Cortex of kidney (tissue), 1 donor: Measurements from ENCODE around the gene TYMS.

Source experiments
- DNase-seq: peaks from one replicate; lab custom pipeline; 2025; lab: John Stamatoyannopoulos, UW

TYMS gene

DNA sequence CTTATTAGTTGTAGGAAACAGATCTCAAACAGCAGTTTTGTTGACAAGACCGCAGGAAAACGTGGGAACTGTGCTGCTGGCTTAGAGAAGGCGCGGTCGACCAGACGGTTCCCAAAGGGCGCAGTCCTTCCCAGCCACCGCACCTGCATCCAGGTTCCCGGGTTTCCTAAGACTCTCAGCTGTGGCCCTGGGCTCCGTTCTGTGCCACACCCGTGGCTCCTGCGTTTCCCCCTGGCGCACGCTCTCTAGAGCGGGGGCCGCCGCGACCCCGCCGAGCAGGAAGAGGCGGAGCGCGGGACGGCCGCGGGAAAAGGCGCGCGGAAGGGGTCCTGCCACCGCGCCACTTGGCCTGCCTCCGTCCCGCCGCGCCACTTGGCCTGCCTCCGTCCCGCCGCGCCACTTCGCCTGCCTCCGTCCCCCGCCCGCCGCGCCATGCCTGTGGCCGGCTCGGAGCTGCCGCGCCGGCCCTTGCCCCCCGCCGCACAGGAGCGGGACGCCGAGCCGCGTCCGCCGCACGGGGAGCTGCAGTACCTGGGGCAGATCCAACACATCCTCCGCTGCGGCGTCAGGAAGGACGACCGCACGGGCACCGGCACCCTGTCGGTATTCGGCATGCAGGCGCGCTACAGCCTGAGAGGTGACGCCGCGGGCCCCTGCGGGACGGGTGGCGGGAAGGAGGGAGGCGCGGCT is at the start of gene TYMS:
TYMS (plus strand) TSS at position 343 of the 690 bp plus-strand sequence; CDS start at position 433, 90 bp downstream.
- DNase-seq: no peak

DNA sequence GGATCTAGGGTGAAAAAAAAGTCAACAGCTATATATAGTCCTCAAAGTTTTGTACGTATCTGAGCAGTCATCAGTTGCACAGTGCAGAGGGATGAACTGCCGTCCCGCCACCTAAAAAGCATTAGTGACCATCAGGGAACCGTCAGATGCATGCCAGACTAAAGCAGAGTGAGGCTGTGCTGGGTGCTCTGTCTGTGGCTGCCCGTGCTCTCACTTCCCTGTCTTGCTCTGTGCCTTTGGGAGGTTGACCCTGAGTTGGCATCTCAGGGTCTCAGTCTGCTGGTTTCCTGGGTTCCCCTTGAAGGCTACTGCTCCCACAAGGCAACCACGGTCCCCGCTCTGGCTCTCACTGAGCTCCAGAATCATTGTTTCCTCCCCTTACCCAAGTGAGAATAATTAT is 49.5 kb upstream of the TYMS start:
- no peak for DNase-seq

DNA sequence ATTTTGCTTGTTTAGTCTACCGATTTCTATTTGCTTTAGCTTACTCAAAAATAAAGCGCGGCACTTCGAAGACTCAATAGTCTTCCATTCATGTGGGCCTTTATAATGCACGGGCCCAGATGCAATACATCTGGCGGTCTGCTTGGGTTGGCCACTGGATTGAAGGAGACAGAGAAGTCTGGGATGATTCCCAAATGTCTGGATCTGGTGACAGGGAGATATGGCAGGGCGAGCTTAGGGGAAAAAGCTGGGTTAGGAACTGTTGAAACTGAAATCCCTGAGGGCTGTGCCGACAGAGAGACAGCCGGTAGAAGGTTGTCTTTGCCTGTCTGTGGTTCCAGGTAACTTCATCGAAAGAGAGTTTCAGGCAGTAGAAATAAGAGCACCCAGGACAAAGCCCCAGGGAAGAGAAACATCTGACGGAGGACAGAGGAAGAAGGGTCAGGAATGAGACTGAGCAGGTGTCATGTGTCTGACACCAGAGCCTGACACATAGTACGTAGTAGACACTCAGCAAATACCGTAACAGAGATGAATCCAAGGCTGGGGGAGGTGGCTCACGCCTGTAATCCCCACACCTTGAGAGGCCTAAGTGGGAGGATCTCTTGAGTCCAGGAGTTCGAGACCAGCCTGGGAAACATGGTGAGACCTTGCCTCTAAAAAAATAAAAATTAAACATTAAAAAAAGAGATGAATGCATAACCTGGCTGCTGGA is 47.1 kb upstream of the TYMS start:
- no peak for DNase-seq

DNA sequence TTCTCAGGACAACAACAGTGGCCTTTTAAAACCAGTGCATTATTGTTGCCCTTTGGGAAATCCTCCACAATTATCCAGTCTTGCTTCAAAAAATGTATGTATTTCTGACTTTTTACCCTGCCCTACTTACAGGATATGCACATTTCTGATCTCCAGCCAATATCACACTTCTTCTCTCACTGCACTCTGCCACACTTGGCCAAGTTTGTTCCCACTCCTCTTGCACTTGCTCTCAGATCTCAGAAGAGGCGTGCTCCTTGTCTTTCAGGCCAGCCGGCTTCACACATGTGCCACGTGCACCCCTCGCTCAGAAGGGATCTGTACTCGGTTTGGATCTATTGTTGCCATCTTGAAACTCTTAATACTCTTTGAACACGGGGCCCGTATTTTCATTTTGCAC is 45.3 kb upstream of the TYMS start:
- no peak for DNase-seq

DNA sequence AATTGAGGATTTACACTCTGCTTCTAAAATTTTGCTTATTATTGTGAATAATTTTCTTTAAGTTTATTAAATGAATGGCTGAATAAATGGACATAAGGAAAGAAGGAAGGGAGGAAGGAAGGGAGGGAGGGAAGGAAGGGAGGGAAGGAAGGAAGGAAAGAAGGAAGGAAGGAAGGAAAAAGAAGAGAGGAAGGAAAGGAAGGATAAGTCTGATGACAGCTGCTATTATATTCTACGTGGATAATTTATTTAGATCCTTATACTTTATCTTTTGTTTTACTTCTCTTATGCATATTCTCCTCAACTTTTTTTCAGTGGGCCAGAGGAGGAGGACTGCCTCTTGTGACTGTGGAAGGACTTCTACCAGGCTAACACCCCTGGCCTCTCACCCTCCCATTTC is 43.3 kb upstream of the TYMS start:
- DNase-seq: no peak

DNA sequence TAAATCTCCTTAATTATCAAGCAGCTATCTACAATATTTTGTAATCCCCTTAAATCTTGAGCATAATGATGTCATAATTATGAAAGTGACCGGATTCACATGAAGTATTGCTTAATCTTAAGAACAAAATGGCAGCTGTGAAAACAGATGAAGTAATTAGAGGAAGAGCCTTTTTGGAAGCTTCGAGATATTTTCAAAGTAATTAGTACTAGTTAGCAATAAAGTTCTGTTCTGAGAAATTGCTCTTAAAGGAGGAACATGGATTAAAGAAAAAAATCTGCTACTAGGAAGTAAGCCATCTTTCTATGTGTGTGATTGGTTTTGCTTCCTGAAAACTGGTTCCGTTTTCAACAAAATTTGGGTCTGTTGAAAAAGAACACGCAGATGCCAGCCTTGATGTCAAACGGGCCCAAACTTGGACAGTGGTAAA is 42.3 kb upstream of the TYMS start:
- DNase-seq: no peak

DNA sequence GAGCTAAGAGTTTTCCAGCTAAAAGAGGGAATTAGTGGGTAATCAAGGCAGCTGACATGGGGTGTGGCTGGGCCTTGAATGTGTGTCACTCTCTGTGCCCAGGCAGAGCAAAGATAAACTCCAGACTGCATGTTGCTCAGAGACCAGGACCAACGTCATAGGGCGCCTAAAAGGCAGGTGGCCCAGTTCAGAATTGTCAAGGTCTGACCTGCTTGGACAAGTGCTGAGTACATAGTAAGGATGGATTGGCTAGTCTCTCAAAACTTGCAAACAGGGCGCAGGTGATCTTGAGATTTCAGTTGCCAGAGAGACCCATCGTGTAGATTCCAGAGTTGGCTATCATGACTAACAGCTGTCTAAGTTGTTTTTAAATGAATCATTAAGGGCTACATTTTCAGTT is 41.7 kb upstream of the TYMS start:
- no peak for DNase-seq

DNA sequence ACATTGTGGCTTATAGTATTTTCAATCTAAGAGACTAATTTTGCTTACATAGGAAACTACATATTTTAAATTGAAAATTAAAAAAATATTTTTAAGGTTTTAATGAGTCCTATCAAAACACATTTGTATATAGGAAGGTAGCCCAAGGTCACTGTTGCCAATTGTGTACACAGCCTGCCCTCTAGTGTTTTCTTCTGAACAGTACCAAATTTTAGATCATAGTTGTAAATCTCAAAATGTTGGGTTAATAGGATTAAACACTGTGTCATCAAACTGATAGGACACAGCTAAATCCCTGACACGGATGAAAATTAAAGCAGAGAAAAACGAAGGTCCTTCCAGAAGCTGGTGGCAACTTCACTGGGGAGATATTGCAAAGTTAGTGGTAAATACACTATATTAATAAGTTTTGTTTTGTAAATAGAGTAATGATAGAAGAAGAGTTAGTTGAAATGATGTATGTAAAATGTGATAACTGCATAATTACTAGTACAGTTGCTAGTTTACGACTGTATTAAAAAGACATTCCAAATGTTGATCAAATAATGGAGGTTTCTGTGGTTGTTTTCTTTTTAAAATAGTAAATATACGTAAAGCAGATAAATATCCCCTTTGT is 41.0 kb upstream of the TYMS start:
- DNase-seq: no peak

DNA sequence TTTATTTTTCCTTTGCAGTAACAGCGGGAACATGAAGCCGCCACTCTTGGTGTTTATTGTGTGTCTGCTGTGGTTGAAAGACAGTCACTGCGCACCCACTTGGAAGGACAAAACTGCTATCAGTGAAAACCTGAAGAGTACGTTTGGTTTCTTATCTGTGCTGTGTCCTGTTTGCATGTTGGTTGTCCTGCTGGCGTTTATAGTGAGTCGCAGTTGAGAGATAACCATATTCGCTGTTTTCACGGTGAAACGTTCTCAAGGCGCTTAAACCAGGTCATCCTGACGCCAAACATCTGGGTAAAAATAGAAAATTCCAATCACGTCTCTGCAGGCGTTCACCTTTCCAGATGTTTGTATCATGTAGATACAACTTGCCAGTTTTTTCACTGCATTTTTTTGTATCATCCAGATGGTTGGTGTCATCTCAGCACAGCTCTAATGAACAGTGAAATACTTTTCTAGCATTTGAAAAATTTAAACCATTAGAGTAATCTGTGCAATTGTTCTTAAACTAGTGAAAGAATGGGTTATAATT is 39.4 kb upstream of the TYMS start:
- no peak for DNase-seq

DNA sequence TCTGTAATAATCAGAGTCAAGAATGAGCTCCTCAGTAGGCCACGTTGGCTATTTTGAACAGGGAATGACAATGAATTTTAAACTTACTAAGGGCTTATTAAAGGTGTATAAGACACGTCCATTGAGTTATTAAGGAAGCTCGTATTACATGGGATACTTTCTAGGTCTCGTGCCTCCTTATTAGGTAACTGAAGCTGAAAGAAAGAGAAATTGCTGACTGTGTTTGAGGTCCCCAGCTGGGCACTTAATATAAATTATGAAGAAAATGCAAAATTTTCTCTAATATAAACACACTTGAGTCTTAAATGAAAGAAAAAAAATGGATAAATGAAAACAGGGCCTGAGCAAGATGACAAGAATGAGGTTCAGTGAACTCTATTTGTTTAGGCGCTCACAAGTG is 38.8 kb upstream of the TYMS start:
- no peak for DNase-seq

DNA sequence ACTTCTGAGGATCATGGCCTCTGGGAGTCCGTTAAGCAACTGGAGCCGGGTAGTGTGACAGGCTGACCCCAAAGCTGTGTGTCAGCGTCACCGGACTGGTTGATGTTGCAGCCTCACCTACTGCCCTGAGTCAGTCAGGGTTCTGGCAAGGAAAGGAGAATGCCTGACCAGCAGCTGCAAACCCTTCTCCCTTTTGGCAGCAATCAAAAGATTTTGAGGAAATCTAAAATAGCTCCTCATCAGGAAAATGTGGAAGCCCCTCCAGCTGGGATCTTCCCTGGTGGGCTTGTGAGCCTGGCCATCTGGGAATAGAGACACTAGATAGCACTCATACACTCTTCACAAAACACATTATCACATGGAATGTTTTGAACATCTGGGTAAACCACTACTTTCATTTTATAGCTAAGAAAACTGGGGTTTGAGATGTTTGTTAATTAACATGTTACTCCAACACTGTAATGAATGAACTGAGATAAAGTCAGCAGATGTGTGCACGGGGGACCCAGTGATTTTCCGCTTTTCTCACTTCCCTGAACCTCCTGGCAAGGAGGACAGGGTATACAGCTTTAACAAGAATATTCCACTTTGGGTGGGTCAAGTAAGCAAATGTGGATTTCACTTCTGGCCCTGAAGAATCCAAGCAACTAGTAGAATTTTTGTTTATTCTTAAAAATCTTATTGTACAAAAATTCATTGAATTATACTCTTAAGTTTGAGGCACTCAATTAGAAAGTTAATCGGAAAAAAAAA is 36.0 kb upstream of the TYMS start:
- no peak for DNase-seq

DNA sequence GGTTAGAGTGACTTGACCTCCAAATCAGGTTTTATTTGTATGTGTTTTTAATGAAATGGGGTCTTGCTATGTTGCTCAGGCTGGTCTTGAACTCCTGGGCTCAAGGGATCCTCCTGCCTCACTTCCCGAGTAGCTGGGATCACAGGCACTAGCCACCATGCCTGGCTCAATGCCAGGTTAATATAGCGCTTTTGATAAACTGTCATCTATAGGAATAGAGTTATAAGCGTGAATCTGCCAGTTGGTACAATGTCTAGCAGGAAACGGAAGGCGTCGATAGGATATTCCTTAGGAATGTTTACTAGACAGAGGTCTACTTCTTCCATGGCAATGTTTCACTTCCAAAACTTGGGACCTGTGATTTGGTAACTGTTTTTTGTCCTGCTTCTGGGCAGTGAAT is 35.2 kb upstream of the TYMS start:
- no peak for DNase-seq

DNA sequence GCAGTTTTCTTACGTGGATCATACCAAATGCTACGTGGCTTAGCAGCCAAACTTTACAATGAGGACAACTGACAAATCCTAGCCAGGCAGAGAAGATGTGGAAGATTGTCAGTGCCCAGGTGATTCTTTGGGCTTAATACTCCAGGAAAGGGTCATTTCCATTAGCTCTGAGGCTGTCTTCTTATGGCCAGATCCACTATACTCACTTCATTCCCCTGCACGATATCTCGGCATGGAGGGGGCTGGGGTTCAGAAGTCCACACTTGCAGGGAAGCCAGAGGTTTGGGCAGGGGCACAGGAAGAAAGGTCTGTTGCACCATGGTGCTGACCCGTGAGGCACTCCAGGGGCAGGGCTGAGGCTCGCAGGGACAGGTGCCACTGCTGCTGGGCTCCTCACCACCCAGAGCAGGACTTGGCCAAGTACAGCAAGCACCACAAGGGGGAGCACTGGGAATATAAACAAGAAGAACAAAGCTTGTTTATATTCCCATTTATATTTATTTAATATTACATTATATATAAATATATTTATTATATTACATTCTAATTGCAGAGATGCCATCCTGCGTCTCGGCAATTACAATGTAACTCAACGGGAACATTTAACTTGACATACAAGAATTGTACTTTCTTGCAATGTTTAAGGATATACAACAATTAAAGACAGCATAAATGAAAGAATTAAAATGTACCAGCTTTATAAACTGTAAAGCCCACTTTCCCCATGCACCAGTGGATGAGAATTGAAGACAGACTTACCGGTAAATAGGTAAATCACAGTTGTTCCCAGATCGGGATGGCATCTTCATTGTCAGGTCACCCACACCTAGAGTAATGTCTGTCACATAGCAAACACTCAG is 33.5 kb upstream of the TYMS start:
- no peak for DNase-seq

DNA sequence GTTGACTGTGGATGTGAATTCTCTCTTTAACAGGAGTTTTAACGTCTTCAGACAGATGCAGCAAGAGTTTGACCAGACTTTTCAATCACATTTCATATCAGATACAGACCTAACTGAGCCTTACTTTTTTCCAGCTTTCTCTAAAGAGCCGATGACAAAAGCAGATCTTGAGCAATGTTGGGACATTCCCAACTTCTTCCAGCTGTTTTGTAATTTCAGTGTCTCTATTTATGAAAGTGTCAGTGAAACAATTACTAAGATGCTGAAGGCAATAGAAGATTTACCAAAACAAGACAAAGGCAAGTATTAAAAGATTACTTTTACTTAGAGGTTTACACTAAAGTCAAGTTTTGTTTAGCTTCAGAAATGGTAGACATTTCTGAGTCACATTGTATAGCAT is 30.2 kb upstream of the TYMS start:
- no peak for DNase-seq

DNA sequence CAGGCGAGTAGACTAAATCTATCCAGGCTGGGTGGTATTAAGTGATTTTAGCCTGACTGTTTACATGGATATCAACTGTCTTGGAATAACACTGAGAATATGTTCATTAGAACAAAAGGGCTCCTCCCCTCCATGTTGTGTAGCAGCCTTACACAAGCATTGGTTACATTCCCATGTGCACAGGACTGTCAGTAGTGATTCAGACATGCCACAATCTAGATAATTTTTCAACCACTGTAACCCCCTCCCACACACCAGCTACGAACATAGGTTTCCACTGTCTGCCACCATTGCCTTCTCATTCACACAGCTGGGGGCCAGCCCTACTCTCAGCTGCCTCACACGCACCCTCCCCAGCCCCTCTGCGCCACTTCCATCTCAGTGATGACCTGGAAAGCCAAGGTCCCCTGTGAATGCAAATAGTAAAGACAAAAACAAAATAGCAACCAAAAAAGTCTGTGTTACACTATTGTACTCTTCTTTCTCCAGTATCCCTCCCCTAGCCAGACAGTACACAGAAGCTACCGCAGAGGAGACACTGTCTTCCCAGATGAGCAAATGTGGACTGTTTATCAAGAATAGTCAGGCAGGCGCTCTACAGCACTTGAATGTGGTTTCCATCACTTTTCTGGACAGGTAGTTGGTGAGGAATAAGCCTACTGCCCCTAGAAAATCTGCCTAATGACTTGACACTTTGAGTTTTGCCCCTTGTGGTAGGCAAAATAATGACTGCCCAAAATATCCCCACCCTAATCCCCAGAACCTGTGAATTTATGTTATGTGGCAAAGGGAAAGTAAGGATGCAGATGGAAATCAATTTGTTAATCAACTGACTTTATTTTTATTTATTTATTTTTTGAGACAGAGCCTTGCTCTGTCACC is 27.9 kb upstream of the TYMS start:
- DNase-seq: no peak

DNA sequence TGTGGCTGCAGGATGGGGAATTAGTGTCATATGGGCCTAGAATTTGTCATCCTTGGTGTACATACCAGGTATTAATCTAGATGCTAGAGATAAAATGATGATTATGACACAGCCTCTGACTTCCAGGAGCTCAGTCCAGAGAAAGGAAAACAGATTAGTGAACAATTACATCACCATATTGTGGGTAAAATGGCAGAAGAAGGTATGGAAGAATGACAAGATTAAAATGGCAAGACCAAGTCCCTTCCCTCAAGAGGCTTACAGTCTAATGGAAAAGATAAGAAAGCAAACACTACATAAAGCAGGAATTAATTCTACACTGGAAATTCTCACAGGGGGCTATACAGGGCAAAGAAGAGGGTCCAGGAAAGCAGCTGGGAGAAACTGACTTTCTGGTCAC is 25.9 kb upstream of the TYMS start:
- no peak for DNase-seq

DNA sequence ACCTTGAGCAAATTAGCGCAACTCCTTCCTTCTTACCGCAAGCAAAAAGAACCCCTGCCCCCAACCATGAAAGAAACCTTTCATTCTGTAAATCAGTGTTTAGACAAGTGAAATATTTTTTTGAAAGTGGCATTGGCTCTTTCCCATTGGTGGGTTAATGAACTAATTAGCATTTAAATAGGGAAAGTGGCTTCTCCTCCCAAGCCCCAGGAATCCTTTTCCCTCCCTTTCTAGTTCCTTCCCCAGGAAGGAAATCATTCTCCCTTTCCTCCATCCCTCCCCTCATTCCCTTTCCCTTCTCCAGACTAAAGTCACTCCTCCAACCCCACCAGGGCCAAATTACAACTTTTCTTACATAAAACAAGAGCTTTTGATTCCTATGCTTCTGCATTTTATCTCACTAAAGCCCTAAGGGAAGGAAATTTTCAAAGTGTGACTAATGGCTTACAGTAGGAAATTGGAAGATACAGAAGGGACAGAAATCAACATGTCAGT is 22.9 kb upstream of the TYMS start:
- DNase-seq: no peak

DNA sequence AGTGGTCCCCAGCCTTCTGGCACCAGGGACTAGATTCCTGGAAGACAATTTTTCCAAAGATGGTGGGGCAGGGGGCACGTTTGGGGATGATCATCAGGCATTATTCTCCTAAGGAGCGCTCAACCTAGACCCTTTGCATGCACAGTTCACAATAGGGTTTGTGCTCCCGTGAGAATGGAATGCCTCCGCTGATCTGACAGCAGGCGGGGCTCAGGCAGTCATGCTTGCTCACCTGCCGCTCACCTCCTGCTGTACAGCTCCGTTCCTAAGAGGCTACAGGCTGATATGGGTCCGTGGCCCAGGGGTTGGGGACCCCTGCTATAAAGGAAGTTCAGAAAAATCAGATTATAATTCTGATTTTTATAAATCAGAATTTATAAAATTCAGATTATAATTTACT is 22.3 kb upstream of the TYMS start:
- DNase-seq: no peak

DNA sequence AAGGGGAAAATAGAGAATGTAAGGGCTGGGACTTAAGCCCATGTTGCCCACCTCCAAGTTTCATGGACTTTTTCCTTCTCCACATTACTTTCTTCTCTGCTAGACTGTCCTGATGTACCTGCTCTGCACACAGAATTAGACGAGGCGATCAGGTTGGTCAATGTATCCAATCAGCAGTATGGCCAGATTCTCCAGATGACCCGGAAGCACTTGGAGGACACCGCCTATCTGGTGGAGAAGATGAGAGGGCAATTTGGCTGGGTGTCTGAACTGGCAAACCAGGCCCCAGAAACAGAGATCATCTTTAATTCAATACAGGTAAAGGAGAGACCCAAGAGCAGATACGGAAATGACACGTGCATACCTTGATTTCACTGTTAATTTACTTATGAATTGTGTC is 16.2 kb upstream of the TYMS start:
- no peak for DNase-seq

DNA sequence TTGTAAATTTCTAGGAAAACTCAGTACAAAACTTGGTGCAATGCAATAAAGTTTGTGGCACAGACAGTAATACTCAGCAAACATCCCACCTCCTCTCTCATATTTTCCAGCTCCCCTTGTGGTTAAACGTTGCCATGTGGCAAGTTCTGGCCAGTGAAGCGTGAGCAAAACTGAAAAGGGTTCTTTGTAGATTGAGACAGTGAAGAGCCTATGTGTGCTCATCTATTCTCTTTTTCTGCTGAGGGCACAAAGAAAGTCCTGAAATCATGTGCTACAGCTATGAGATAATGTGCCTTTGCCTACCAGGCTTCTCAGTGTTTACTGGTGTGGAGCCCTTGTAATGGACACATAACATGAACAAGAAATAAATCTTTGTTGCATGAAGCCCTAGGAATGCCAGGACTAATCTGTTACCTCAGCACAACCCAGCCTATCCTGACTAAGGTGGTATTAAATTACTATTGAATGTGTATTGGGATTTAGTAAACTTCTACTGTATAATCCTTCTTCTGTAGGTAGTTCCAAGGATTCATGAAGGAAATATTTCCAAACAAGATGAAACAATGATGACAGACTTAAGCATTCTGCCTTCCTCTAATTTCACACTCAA is 13.0 kb upstream of the TYMS start:
- DNase-seq: no peak
